Stimulated activated CD4-positive, alpha-beta T cell treated with anti-CD3 and anti-CD28 coated beads, TNF-alpha, amount 100 ng/mL, for 4 hours (primary cell): Measurements from ENCODE around the gene RBMS1.

ENCODE experiments used
- DNase-seq, 3 experiments: peaks; one replicate each; pipeline ENCODE4 v3.0.0-alpha.2; 2020; ENCODE audit warnings: low read depth in 3 of 3

The RBMS1 gene

DNA sequence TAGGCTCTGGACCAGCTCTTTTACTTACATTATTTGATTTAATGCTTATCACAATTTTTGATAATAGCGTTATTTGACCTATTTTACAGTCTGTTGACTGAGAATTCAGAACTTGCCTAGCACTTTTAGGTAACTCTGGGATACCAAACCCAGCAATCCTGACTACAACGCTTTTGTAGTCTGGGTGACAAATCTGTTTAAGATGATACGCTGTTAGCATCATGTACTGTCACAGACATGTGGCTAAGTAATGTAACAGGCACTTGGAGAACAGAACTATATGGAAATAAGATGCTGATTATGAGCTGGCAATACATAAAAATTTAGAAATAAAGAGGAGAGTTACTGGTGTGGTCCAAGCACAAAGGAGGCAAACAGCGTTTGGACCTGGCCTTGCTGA is 130.6 kb downstream of the RBMS1 start:
- DNase-seq, result no peak

DNA sequence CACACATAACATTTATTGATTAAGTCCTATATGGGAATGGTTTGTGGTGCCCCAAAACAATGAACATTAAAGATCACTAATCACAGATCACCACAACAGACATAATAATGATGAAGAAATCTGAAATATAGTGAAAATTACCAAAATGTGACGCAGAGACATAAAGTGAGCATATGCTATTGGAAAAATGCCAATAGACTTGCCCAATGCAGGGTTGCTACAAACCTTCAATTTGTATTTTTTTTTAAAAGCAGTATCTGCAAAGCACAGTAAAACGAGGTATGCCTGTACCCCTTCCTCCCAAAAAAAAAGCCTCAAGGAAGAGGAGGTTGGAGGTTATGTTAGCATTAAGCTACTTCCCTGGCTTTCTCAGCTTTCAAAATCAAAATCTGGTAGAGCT is 131.1 kb downstream of the RBMS1 start:
- DNase-seq, result no peak

DNA sequence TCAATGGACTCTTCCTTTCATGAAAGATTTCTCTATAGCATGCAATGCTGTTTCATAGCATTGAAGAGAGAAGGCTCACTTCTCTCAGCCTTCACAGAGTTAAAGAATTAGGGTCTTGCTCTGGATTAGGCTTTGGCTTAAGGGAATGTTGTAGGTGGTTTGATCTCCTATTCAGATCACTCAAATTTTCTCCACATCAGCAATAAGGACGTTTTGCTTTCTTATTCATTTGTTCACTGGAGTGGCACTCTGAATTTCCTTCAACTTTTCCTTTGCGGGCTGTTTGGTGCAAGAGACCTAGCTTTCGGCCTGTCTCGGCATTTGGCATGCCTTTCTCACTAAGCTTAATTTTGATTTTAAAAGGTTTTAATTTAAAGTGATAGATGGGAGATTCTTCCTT is 131.6 kb downstream of the RBMS1 start:
- DNase-seq, result no peak

DNA sequence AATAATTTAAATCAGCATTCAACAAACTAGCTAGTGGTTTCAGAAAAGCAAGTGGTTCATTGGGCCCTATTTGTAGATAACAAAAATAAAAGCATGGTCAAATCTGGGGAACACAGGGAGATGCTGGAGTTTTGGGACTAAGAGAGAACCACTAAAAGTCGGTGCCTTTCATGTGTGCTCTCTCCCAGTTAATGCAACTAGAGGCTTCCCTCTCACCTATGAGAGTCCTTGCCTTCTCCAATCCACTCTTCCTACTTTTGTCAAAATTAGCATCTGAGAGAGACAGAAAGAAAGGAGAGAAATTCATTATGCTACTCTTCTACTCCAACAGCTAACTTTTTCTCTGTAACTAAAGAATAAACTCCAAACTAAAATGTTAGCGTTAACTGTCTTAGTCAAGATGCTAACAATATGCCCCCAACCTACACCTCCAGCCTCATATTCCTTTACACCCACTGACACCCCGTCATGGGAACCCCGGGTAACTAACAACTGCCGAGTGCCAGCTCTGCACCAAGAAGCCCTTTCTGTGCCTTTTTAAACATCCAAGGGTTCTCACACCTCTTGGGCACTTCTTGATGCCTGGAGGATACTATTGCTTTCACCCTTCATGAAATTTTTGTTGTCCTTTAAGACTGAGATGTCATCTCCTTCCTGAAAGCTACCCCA is 133.4 kb downstream of the RBMS1 start:
- DNase-seq, result no peak

DNA sequence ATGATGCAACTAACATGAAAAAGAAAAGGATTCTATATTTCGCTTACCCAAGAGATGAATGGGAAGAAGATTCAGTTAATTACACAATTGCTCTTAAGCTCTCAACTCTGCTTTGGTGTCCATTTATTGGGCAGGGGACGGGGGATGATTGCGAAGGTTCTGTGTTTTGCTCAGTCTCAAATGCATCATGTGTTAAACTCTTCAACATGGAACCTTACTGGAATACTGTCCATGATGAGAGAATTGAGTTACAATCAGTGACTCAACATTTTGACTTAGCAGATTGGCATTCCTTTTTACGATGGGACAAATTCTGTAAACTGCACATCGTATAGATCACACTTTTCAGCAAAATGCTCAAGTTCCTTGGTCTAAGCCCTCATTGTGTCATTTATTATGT is 135.6 kb downstream of the RBMS1 start:
- no peak for DNase-seq

DNA sequence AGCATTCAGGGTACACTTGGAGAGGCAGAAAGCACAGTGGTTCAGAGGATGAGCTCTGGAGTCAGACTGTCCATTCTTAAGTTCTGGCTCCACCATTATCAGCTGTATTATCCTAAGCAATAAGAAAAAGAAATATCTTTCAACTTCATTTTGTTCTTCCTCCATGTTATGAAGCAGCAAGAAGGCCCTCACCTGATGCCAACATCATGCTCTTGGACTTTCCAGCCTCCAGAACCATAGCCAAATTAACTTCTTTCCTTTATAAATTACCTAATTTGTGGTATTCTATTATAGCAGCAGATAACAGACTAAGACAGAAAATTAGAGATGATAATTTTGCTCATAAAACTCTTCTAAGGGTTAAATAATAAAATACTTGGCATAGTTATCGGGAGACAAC is 137.1 kb downstream of the RBMS1 start:
- DNase-seq, result no peak

DNA sequence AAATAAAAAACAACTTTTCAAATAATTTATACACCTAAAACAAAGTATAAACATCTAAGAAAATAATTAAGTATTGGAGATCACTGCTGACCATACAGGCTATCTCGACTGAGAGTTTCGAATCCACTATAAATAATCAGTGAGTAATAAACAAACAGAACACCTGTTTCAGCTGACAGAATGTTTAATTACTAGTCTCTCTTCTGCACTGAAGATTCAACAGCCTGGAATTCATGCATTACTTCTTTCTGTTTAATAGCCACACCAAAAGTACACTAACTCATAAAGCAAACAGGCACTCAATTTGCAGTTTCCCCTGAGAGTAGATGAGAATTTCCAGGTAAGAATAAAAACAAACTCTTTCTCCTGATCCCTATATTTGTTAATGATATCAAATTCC is 138.5 kb downstream of the RBMS1 start:
- DNase-seq, result no peak

DNA sequence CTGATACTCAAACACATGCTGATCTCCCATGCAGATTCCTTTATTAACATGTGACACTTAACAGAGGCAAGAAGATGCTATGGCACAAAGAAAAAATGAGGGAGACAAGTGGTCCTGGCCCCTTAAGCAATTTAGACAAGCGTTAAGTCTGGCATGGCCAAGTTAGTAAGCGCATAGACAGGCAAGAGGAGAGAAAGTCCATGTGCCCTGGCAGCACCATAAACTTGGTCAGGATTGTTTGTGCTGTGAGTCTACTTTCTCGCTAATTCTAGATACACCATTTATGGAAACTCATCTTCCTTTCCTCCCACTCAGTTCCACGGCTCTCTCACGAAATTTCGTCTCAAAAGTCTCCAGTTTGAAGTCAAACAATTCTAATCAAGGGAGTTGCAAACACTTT is 138.9 kb downstream of the RBMS1 start:
- DNase-seq, result no peak

DNA sequence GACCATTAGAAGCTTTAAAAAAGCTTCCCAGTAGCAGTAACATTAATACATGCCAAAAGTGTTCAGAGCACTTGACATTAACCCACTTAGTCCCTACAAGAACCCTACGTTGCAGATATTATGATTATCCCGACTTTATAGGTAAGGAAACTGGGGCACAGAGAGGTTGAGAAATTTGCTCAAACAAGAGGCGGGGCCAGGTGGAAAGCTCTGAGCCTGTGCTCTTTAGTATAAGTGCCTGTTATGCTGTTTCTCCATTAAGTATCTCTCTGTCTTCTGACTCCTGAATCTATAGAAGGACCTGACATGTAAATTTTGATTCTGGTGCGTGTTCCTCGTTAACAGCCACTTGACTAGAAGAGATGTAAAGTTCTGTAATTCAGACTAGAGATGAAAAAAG is 139.8 kb downstream of the RBMS1 start:
- DNase-seq, result no peak

DNA sequence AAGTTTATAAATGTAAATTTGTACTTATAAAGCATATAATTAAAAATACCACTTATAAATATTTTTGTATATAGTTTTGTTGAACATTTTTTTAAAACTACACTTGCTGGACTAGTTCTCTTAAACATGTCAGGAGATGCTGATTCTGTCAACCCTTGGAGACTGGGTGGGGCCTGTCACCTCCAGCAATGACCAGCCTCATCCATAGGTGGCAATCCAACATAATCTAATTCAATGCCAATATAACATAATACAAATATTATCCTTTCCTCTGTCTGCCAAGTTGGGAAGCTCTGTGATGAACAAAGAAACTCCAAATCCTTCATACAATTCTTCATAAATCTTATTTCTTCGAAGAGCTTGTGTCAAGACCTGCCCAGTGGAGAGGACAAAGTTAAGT is 140.4 kb downstream of the RBMS1 start:
- no peak for DNase-seq

DNA sequence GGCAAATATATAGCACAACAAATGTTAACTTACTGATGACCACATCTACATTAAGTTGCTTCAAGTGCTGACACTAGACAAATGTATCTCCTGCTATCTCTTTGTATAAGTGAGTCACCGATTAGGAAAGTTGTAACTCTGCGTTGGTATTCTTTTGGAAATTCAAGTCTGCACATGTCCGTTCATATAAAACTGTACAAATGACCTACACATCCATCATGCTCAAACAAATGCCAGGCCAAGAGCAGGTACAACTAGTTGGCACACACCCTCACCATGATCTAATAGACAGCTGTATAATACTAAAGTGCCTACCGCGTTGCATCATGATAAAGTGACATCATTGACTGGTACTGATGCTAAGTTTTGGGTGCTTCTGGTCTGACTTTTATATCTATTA is 141.1 kb downstream of the RBMS1 start:
- DNase-seq, result no peak

DNA sequence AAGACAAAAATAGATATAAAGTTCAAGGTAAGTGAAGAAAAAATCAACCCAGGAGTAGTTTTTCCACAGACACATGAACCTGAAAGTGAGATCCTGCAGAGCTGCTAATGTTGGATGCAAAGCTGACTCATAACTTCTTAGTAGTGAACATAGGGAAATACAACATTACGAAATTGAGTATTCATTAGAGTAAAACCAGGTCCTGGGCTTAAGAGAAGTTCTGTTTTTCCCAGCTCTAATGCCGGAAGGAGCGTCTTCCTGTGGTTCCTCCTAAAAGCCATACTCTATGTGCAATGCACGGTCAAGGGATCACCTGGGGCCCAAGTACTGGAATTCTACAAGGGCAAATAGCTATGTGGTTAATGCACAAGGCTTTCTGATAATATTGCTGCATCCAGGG is 141.7 kb downstream of the RBMS1 start:
- no peak for DNase-seq

DNA sequence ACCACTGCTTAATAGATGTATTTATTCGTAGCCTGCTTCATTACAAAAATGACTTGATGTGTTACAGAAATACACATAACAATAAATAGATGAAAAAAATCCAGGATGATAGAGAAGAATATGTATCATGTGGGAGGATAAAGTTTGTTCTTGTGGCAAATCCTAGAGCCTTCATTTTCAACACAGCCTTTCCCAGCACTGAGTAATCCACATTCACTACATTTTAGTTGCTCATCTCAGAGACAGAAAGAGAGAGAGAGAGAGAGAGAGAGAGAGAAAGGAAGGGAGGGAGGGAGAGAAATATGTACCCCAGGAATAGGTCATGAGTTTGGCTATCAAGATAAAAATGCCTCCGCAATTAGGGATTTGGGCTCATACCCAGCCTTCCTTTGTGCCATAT is 144.3 kb downstream of the RBMS1 start:
- DNase-seq, result no peak

DNA sequence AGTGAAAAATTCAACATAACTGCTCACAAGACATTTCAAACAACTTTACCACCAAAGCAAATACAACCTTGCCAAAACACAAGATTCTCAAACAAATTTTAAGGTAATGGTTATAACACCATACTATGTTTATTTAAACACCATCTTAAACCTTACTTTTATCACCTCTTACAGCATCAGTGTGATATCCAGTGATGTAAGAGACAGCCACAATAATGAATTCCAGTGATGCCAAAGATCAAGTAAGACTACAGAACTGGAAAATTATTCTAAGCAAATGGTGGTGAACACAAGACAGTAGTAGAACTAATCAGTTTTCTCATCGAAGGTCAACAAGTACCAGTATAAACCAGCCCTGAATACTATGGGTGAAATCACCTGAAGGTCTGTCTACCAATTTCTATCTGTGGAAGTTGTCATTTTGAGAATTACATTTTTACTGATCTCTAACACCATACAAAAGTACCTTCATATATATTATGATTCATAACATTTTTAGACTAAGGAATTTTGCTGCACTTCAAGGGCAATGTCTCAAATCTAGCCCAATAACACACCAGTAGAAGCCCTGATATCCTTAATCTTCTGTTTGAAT is 146.2 kb downstream of the RBMS1 start:
- no peak for DNase-seq

DNA sequence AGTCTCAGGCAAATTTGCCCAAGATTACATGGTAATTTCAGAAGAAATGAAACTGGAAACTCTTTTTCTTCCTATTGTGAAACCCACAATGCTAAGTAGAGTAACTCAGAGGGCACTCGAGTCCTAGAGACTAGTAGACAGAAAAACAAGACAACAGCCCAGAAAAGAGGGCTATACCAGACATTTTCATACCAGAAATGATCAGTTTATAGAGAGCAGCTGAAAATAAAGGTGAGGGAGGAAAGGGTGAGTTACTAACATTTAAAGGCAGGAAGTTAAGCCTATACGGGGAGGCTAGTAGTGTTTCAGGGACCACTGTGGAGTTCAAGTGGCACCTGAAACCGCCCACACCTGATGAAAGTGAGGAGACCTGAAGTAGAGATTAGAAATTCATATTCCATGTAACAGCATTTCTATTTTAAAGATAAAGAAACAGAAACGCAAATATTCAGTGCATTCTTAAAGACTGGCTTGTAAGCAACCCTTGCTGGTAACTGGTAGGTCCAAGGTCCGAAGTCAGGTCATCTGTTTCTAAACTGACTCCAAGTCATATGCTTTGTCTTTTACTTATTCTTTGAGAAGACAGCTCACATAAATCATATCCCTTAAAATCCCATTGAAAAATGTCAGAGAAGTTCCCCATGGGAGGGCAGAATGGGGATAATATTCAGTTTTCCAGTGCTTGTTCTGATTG is 148.4 kb downstream of the RBMS1 start:
- no peak for DNase-seq

DNA sequence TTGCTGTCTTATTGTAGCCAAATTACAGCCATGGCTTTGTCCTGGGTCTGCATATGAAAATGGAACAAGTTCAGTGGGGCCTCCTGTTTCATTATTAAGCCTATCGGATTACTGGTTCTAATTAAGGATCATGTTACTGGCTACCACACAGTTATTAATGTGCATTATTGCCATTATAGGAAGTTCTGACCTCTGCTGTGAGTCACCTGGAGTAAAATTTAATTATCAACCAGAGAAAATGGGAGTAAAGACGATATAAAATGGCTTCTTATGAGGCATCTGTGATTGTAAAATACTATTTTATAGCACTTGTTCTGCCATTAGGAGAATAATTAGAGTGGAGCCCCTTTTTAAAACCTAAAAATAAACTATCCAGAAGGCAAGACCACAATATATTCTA is 150.2 kb downstream of the RBMS1 start:
- DNase-seq, result no peak

DNA sequence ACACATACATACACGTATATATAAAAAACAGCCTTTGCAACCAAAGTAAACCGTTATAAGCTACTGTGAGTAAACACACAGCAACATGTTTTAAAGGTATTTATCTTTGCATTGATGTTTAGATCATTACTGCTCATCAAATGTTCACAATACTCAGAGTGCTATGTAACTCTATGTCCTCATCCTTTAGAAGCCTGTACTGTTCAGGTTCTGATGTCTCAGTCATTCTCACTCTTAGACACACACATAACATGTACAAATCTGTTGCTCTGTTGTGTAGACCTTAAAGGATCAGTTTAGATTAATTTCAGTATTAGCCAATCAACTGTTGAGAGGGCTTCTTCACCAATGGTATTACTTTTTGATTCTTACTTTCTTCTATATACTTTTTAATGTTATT is 153.9 kb downstream of the RBMS1 start:
- DNase-seq, result no peak

DNA sequence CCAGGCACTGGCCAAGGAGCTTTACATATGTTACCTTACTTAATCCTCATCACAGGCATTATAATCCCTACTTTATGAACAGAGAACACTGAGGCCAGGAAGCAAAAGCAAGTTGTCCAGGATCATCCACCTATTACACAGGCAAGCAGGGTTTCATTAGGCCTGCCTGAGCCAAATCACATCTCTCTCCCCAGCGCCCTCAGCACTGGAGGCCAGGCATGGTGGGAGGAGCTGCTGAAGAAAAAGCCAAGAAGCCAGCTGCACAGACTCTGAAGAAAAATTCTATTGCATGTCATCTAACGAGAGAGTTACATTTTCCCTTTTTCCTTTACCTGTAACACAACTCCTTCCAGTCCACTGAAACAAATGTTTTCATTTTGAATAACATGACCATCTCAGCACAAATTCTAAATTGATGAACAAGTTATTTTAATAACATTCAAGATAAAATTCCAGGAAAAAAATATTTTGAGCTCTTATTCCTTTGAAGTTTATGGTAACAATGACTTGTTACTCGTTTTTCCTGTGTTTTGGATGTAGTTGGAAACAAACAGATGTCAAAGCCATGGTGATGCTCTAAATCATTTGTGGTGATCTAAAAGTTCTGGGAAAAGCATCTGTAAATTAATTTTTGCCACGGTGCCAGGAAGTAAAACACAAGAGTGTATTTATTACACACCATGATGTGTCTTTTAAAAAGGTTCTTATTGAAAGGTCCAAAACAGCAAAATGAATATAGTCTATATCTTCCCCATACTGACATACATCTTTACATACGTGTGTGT is 154.5 kb downstream of the RBMS1 start:
- DNase-seq, result no peak

DNA sequence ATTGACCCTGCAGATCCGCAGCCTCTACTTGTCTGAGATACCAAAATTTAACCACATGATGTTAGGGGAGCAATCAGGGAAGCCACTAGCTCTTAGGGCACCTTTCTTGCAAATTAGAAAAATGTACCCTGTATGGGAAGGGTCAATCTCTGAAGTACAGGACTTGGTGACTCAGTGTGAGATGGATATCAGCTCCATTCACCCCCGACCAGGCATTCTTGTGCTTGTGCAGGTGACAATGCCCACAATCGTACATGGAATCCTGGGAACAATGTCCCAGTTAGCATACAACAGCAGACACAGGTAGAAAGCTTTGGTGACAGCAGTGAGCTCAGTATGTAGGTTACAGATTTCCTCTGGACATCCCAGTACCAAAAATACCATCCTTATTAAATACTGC is 155.9 kb downstream of the RBMS1 start:
- no peak for DNase-seq

DNA sequence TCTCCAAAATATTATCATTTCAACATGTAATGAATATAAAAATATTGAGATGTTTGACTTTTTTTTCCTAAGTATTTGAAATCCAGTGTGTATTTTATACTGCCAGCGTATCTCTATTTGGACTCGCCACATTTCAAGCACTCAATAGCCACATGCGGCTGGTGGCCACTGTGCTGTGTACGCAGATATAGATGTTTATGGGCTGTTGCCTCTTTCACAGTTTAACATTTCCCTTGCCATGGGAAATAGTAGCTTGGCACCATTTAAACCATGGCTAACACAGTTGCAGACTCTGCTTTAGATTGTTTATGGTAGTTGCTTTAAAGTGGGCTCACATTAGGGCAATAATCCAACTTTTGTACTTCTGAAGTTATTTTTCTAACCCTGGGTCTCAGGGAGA is 157.0 kb downstream of the RBMS1 start:
- DNase-seq, result no peak

DNA sequence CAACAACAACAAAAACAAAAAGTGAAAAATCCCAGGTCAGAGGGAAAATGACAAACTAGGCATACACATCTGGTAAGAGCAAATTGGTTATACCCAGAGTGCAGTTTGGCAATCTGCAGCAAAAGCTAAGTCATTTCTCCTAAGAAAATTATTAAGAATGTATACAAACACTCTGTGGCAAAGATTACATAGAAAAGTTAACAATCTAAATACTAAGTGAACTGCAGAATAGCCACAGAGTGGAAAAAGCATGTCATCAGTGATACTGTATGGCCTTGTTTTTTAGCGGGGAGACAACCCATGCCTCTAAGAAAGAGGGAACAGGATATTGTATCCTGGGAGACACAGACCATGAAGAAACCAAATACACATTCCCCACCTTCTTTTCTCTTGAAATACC is 157.5 kb downstream of the RBMS1 start:
- DNase-seq, result no peak

DNA sequence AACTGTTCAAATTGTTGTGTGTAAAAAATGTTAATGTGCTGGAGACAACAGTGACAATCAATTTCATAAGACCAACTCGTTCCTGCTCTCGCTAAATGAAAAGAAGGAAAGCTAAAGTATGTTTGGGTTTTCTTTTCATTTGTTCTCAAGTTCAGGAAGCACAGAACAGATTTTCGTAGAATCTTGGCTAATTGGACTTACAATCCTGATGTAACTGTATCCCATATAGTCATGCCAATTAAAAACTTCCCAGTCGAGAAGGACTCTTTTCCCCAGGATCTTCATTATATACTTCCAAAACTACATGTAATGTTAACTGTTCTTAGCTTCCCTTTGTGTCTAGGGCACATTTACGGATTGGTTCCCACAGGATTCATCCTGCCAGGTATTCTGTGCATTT is 158.2 kb downstream of the RBMS1 start:
- DNase-seq, result no peak
